HTERT RPE-1 (cell line): ENCODE measurements around the gene PSRC1.

Experiments used
- in situ Hi-C: fragments of 300-500 bp; cut with MboI; formaldehyde crosslinking; loops from 4 replicates; pipeline ENCODE4 v1.14.3; 2020; ENCODE audit warnings: low sequenced_read_pairs

PSRC1 gene

DNA sequence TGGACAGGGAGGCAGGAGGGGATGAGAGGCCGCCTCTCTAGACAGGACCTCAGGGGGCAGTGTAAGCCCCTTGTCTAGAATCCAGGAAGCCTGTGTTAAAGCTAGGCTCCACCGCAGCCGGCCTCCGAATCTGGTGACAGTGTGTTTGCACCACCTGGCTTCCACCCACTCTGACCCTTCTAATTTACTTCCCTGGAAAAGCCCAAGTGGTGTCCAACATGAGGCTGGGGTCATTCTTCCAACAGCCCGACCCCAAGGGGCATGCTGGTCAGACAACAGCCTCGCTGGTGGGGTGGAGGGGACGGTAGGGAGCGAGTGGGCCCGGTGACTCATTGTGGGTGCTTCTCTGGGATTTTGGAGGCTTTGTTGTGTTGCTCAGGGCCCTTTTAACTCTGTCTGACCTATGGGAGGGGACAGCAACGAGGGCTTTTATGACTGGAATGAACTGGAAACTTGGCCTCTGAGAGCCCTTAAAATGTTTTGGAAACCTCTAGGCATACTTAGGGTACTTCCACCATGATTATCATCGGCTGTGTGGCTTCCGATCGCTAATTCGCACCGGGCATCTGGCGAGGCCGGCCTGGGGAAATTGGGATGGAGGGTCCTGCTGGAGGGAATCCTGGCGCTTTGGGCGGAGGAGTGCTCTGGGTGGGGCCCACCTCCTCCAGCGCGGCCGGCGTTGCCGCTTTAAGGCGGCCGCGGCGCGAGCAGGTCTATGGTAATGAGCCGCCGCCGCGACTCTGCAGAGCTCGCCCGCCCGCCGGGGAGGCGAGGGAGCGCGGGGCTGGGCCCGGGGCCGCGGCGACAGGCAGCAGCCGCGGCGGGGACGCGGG lies 33.9 kb downstream of the PSRC1 start, which contains the start of gene CELSR2:
Gene CELSR2, plus strand, starts transcription at position 743 of the 833 bp plus-strand sequence. CDS start 541 bp downstream, outside the sequence.
- in situ Hi-C loops: no loop called here

DNA sequence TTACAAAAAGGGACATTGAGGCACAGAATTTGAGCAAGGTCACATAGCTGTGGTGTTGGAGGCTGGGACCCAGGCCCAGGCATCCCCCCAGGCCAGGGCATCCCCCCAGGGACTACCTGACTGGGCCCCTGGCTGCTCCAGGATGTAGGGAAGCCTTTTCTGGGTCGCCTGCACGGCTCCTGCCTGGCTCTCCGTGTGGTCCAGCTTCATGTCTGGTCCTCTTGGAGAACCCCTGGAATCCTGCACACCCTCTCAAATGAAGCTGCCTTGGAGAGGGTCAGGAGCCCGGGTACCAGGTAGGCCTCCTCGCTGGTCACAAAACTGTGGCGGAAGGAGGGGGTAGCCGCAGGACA lies 34.5 kb downstream of the PSRC1 start:
- in situ Hi-C loops: no loop called here

DNA sequence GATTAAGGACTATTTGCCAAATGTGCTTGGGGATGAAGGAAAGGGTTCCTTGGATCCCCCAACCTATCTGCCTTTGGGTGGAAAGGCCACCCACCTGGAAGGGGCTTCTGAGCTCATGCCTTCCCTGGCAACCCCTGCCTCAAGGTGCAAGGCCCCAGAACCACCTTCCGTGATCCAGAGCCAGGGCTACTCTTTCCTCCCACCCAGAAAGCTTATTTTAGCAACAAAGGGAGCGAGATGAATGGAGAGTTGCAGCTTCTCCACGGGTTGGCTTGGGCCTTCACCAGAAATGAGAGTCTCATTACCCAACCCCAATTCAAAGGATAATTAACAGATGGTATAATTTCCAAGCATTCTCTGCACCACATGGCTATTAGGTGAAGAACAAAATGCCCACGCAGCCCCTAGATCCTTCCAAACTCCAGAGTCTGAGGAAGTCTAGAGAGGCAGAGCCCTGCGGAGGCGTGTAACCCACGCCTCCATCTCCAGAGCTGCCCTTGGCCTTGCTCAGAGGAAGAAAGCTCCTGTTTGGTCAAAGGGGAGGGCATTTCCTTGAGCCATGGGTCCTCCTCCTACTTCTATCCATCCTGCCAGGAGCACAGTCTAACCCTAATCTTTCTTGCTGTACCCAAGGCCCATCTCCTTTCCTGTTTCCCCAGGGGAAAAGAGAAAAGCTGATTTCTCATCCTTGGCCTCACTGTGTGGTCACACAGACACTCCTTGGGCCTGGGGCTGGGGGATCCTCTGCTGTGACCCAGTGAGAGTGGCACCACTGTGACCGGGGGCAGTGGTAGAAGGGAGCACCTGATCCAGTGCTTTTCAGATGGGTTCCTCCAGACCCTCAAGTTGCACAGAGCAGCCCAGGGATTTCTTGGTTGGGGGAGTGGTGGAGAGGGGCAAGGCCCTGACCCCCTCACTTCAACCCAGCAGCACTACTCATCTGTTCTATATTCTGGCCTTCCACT lies 35.3 kb downstream of the PSRC1 start:
- in situ Hi-C loops: no loop called here

DNA sequence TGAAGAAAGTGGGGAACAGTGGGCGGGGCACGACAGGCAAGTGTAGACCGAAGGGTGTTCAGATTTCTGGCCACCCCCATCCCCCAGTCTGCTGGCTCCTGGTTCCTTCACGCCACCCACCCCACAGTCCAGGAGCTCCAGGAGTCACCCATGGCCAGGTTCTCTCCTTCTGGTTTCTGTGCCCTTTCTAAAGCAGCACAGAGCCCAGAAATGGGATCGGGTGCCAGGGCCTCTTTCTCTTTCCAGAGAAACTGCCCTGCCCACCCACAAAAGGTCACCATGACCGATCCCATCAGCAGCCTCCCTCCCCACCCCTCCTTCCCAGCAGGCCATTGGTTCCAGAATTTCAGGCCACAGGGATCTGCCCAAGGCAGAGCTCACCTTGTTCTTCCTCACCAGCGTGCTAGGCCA lies 36.8 kb downstream of the PSRC1 start:
- in situ Hi-C loops: no loop called here

DNA sequence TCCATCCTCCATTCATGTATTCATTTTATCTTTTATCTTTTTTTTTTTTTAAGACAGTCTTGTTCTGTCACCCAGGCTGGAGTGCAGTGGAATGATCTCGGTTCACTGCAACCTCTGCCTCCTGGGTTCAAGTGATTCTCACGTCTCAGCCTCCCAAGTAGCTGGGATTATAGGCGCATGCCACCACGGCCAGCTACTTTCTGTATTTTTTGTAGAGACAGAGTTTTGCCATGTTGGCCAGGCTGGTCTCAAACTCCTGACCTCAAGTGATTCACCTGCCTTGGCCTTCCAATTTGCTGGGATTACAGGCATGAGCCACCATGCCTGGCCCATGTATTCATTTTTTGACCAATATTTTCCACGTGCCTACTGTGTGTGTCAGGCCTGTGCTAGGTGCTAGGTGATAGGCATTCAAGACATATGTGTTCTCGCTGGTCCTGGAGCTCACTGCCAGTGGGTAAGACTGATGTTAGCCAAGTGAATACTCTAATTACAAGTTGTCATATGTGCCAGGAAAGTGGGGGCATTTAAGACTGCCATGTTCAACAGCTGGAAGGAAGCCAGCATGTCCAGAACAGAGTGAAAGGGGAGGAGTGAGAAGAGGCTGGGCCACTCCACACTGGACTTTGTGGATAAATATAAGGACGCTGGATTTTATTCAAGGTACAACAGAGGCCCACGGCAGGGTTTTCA lies 38.9 kb downstream of the PSRC1 start:
- in situ Hi-C loops: no loop called here

DNA sequence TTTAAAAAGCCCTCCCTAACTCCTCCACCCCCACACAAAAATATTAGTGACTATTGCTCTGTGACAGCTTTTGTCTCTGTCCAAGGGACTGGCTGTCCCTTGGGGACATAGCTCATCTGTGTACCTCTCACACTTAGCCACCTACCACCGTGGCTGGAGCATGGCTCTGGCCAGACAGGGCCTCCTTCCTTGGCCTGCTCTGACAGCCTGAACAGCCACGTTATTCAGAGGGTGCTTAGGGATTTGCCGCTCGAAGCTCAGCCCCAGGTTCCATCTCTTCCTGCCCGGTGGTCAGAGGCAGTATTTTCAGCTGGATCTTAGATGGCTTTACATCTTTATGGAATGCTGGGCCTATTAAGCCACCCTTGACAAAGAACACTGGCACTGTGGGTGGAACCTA lies 39.7 kb downstream of the PSRC1 start:
- in situ Hi-C loops: no loop called here

DNA sequence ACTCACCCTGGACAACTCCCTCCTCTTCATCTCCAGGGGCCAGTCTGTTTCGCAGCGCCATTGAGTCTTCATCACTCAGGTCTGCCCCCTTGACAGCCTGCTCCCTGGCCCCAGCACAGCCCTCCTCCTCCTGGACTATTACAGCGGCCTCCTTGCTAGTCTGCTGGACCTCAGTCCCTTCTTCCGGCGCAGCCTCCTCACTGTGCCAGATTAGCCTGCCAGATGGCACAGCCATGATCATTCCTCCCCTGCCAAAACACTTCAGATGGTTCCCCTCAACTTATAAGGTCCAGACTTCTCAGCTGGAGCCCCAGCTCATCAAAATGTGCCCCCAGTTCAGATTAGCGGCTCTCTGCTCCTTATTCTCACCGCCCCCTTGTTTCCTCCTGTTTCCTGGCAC lies 40.6 kb downstream of the PSRC1 start:
- in situ Hi-C loops: no loop called here

DNA sequence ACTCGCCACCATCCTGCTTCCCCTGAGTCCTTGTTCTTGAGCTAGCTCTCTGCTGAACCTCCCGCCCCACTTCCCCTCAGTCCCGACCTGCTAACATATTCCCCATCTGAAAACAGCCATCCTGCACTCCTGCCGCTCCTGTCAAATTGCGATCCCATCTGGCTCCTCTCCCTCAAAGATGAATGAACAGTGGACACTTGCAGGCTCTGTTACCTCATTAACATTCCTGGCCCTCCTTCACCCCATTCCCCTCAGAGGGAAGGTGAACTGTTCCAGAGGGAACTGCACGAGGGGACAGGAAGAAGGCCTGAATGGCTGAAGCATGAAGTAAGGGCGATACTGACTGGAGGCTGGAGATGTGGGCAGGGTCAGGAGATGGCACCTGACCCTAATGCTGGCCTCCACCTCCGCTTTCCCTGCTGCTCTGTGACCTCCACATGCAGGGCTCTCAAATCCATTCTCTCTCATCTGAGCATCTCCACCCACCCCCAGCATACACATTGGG lies 41.1 kb downstream of the PSRC1 start:
- in situ Hi-C loops: no loop called here

DNA sequence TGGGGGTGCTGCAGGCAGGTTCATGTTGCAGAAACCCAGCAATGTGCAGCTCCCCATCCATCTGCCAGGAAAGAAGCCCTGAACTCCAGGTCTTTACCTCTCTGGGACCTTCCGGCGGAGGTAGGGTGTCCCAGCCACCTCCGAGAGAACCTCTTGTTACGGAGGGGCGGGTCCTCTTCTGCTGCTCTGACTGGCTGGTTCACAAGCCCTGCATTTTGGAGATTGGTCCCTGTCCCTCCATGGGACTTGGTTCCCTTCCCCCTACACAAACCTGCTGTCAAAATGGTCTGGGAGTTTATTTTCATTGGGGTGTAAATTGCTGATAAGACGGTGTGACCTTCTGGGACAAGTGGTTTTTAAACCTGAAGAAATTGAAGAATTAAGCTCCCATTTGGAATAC lies 41.6 kb downstream of the PSRC1 start:
- in situ Hi-C loops: no loop called here

DNA sequence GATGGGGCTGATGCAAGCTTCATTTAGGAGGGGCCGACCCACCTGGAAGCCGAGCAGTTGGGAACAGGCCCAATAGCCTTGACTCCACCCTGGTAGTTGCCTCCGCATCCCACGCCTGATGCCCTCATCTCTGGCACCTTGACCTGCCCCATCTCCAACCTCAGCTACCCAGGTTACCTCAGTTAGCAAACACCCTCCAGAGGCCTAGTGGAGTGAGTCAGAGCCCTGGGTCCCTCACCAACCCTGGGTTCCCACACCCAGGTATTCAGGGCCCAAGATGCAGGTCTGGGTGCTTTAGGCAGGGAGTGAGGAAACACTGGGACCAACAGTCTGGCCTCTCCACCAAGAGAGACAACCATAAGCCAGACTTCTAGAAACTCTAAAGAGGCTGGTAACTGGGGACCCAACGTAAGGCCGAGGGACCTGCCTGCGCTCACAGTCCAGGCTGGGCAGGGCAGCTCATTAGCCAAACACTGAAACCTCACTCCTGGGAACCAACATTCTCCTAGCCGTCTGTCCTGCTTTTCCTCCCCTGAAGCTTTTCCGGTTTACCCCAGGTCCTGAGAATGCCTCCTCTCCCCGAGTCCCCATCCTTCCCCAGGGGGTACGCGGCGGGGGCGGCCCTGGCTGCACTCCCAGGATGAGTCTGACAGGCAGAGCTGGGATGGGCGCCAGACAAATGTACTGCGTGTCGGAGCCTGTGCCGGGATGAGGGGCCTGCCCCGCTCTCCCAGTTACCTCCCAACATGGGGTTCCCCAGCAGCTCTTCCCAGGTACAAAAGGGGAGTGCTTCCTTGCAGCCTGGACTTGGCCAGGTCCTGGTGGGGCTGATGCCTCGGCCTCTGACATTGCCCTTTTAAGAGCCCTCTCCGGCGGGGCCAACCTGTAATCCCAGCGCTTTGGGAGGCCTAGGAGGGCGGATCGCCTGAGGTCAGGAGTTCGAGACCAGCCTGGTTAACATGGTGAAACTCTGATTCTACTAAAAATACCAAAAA lies 42.5 kb downstream of the PSRC1 start:
- in situ Hi-C loops: no loop called here

DNA sequence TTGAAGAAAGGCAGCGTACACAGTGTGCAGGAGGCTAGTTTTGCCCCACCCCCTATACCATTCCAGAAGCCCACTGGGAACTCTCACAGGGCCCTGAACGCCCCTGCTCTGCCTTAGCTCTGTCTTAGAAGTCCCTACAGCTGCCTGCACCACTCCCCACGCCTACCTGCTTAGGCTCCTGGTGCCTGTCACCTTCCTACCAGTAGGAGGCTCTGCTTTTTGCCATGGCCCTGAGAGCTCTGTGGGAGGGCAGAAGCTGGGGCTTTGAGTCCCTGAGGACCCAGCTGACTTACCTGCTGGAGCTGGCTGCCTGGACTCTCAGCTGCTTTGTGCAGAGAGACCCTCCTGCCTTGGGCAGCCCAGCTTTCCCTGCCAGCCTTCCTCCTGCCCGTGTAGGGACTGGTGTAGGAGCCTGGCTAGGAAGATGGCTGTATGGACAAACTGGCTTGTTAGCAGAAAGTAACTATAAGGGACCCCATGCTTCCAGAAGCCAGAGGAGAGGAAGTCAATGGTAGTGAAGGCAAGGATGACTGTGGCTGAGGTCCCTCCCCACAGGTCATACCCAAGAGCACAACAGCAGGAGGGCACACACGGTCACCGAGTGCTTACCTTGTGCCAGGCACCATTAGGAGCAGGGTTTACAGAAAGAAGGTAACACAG lies 43.4 kb downstream of the PSRC1 start:
- in situ Hi-C loops: no loop called here

DNA sequence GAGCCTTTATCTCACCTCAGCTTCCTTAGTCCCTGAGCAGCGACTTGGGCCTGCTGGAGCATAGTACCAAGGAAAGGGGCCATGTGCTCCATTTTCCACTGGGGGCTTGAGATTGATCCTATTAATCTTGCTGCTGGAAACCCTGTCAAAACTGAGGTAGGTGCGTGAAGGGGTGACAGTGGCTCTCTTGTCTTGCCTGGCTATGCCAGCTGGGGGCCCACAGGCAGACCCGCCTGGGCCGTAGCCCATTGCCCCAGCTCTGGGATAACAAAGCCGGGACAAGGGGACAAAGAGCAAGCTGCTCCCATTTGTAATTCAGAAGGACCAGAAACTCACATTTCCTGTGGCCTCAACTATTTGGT lies 43.9 kb downstream of the PSRC1 start:
- in situ Hi-C loops: no loop called here

DNA sequence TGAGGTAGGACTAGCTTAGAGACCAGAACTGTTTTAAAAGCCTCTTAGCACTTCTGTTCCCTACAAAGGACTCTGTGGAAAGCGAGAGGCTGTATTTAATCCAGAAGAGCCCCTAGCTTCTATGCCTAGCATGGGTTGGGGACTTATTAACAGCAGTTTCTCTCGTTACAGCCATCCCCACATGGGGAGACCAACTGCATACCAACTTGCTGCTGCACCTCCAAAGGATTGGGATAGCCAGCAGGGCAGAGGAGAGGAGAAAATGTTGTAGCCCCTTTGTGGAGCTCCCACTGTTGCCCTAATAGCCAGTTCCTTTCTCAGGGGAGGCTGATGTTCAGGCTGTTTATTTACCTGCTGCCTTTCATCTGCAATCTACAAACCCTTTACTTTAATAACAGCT lies 44.6 kb downstream of the PSRC1 start:
- in situ Hi-C loops: no loop called here

DNA sequence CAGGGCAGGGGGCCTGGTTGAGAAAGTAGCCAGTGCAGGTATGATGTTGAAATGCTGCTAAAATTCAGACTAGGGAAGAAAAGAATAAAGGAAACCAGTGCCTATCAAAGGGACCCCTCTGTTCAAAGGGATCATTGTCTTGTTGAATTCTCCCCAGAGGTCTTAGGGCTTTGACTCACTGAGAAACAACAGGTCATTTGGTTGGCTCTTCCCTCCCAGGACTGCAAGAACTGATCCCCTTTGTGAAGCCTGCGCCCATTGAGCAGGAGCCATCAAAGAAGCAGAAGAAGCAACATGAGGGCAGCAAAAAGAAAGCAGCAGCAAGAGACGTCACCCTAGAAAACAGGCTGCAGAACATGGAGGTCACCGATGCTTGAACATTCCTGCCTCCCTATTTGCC lies 45.4 kb downstream of the PSRC1 start:
- in situ Hi-C loops: no loop called here

DNA sequence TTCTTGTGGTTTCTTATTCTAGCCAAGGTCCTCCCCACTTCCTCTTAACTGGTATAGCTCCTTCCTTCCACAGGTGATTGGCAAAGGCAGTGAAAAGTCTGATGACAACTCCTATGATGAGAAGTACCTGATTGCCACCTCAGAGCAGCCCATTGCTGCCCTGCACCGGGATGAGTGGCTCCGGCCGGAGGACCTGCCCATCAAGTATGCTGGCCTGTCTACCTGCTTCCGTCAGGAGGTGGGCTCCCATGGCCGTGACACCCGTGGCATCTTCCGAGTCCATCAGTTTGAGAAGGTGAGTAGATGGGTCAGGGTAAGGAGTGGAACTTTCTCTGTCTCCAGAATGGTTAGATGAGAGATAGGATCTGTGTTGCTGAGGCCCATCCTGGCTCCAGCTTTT lies 47.8 kb downstream of the PSRC1 start:
- in situ Hi-C loops: no loop called here

DNA sequence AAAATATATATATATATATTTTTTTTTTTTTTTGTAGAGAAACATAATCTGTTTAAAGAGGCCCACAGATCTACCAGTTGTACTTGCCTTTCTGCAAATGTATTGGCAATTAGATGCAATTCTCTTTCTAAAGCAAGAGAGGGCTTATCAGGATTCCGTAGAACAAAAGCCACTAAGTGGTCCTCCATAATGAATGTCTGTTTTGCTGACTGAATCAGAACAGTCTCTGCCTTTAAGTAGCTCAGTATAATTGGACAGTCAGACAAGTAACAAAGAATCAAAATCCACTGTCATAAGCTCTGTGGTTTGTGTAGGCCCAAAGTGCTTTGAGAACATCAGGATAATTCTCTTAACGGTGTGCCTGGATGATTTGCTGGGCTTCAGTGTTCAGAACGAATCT lies 51.9 kb downstream of the PSRC1 start:
- in situ Hi-C loops: no loop called here
